Inferior parietal cortex (tissue), 1 donor: ENCODE measurements around the gene KCTD15.

ENCODE experiments used
- DNase-seq: peaks from one replicate; pipeline ENCODE4 v3.0.0-alpha.2; 2016; ENCODE audit errors: extremely low spot score

Gene KCTD15

DNA sequence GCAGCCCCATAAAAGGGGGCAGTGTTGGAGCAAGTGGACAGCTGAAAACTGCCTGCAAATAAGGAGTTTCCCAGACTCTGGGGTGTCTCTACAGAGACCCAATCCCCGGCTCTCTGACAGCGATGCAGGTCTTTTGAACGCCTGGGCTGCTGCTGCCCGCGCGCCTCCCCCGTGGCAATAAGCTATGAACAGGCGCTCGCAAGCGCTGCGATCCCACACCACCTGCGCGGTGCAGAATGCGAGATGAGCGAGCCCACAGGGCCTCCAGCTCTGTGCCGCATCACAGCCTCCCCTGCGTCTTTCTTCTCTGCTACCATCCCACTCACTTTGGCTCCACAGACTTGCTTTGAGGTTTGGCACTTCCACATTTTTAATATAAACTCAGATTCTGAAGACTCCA lies 62.3 kb downstream of the KCTD15 start:
- DNase-seq: no peak

DNA sequence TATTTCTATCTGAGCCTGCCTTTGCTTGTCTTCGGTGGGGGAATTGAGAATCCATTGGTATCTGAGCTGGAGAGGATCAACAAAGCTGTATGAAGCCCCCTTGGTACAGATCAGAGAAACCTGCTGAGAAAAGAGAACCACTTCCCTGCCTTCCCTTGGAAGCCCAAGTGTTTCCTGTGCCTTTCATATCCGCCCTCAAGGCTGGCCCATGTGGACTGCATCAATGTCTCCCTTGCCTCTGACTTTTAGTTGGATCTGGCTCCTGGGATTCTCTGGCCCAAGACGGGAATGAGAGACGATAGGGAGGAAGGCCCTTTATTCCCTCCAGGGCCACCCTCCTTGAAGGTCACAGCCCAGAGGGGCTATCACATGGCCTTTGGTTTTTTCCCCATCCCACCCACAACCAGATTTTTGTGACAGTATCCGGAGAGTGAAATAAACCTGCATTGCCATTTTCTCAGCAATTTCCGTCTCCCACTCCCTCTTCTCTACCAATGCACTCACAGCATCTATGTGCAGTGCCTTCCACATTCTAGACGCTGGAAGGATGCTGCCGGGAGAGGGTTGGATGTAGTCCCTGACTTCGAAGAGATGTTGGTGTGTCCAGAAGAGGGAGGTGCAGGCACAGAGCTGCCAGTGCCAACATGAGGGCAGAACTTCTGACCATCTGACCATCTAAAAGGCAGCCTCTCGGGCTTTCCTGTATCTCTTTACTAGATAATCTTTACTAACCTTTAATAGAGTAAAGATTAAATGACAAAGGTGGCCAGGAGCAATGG lies 63.8 kb downstream of the KCTD15 start:
- no peak for DNase-seq

DNA sequence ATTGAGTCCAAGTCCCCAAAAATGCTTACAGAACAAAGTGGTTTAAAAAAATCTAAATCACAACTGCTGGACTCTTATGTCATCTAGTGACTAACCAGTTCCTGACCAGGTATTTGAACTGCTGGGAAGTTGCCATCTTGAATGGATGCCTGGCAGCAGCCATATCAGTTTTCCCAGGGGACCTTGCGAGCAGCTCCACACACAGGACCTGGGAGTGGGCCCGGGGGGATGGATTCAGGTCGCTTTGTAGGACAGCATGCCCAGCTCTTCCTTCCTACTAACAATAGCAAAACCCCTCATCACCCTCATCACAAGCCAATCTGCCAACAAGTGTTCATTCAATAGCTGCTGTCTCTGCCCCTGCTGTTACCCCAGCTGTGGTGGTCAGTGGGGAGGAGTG lies 65.3 kb downstream of the KCTD15 start:
- DNase-seq: no peak

DNA sequence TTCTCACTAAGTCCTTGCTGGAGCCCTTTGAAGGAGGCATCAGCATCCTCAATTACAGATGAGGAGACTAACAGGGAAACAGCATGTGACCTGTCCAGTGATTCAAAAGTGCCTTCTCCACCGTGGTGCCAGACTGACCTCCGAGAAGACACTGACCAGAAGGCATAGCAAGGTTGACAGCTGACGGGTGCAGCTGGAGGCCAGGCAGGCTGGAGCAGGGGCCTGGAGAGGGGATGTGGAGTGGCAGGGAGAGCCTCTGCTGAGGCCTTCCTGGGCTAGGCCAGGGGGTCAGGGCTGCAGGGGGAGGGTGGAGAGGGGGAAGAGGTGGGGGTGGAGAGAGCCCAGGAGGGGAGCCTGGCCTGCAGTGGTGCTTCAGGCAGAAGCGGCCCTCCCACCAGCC lies 66.3 kb downstream of the KCTD15 start:
- DNase-seq: no peak

DNA sequence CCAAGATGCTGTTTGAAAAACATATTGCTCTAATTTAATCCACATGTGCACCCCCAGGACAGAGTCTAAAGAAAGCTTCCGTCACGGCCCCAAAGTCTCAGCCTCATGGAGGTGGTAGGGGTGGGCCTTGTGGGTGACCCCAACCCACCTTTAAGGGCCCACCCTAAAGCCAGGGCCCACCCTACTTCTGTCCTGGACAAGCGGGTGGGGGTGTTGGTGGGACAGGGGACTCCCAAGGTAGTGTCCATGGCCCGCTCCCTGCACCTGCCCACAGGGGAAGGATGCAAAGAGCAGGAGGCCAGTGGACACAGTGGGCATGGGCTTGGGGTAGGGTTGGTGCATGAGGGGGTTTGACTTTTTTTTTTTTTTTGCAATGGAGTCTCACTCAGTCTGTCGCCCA lies 66.8 kb downstream of the KCTD15 start:
- no peak for DNase-seq

DNA sequence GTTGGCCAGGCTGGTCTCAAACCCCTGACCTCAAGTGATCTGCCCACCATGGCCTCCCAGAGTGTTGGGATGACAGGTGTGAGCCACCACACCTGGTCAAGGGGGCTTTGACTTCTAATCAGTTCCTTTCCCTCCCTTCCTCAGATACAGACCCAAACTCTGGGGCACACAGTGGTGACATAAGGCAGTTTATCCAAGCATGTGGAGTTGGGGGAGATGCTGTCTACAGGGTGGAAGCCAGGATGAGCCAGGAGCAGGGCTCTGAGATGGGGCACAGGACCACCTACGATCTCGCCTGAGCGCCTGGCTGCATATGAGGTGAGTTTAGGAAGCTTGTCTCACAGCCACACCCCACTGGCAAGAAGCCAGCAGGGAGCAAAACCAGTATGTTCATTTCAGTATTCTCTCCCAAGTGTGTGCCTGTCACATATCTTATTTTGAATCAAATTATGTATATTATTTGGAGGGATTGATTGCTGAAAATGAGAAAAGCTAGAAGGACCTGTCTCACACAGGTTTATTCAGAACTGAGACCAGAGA lies 67.7 kb downstream of the KCTD15 start:
- DNase-seq: no peak

DNA sequence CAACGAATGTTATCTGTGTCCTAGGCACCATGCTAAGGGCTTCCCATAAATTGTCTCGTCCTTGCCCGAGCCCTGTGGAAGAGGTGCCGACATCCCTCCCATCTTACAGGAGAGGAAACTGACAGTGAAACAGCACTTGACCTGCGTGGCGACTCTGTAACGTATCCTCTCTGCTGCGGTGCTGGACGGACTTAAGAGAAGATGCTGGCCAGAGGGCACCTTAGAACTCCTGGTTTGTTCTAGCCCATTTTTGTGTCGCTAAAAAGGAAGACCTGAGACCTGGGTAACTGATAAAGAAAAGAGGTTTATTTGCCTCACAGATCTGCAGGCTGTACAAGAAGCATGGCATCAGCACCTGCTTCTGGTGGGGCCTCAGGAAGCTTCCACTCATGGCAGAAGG lies 68.6 kb downstream of the KCTD15 start:
- no peak for DNase-seq
